RWPE1 (cell line): ENCODE measurements around the gene LRSAM1.
A peak's percentile ranks its signal among the peaks of the same experiment; 100 is the strongest.

Source experiments
- CTCF ChIA-PET: fragments of 350-600 bp; sonication (Branson Sonifier 250); formaldehyde crosslinking; extraction: SDS; loops from one replicate; lab custom pipeline; 2021; lab: Yijun Ruan, JAX
- POLR2A ChIA-PET: fragments of 400-600 bp; formaldehyde crosslinking; extraction: SDS; loops from one replicate; lab custom pipeline; 2020; ENCODE audit warnings: antibody characterized with exemption; ENCODE audit not compliant: low non-redundant PET; lab: Yijun Ruan, JAX
- DNase-seq: peaks from one replicate; pipeline ENCODE4 v3.0.0; 2012; ENCODE audit warnings: low spot score
- H3K27ac ChIP-seq: fragments of 450-650 bp; 2 replicates; pipeline ENCODE4 v1.5.1; 2017
- TF ChIP-seq, protein P1 (sequence below): fragments of 450-650 bp; conservative IDR thresholded peaks from 2 replicates; pipeline ENCODE4 v1.5.1; 2017; ENCODE audit warnings: low read depth, mild to moderate bottlenecking

Gene LRSAM1

DNA sequence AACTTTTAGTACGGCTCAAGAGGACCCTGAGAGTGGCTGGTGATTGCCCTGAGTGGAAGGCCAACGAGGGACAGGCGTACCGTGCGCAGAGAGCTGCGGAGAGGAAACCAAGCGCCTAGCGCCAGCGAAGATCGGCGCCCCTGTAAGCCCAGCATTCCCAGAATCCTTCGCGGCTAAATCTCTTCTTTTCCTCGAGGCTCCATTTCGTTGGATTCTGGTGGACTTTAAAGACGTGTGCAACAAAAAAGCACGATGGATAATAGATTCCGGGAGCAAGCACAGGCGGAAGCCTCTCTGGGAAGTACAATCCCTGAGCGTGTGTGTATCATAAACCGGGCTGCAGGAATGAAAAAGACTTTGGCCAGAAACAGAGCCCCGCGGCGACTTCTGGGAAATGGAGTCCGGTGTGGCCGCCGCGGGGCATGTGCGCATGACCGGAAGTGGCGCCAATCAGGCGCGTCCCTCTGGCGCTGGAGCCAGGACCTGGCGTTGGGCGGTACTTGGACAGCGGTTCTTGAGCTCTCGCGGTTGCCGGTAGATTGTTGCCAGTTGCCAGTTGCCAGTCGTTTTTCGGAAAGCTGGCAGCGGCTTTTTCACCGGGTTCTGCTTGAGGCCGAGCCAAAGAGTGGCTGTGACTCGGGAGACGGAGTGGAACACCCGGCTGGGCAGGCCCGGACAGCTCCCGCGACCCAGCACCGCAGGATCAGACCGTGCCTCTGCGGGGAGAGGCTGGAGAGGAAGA is 27.2 kb upstream of the LRSAM1 start, which contains the start of gene ZNF79:
Gene ZNF79 (plus strand): TSS at position 449 of the 742 bp plus-strand sequence. CDS start 406 bp downstream, outside the sequence.
- POLR2A ChIA-PET: interaction anchor here (0.8 to 0.9 kb wide), 2 partner anchors 20 to 27 kb away, joined by 3 to 4 read pairs; no protein-coding TSS in a partner anchor
- H3K27ac ChIP-seq: peak within 1 kb of the TSS; percentile 96
- CTCF ChIA-PET: interaction anchor here (0.7 kb wide), 1 partner anchor 146 kb away, joined by 3 read pairs; no protein-coding TSS in a partner anchor
- peak; percentile 99 for DNase-seq
- TF ChIP-seq, protein P1, sequence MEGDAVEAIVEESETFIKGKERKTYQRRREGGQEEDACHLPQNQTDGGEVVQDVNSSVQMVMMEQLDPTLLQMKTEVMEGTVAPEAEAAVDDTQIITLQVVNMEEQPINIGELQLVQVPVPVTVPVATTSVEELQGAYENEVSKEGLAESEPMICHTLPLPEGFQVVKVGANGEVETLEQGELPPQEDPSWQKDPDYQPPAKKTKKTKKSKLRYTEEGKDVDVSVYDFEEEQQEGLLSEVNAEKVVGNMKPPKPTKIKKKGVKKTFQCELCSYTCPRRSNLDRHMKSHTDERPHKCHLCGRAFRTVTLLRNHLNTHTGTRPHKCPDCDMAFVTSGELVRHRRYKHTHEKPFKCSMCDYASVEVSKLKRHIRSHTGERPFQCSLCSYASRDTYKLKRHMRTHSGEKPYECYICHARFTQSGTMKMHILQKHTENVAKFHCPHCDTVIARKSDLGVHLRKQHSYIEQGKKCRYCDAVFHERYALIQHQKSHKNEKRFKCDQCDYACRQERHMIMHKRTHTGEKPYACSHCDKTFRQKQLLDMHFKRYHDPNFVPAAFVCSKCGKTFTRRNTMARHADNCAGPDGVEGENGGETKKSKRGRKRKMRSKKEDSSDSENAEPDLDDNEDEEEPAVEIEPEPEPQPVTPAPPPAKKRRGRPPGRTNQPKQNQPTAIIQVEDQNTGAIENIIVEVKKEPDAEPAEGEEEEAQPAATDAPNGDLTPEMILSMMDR: no peak

DNA sequence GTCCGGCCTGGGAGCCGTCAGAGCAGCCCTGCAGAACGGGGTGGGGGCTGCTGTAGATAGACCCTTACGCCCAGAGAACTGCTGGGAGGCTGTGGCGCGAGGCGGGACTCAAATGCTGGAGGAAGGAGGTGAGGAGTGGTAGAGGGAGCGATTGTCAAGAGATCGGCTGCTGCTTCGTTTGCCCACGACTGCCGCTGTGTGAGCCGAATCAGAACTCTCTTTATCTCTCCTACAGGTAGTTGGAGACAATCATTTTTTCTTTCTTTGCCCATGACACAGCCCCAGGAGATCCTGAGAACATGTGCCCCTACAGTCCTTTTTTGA is 26.7 kb upstream of the LRSAM1 start:
- DNase-seq: no peak
- TF ChIP-seq, protein P1: no peak
- peak overlapping the region; percentile 96 for H3K27ac ChIP-seq
- CTCF ChIA-PET: interaction anchor here (0.5 to 1.0 kb wide), 4 partner anchors 19 to 1219 kb away, joined by 3 to 6 read pairs (median 4); no protein-coding TSS in a partner anchor
- POLR2A ChIA-PET: interaction anchor here (0.9 kb wide), 1 partner anchor 19 kb away, joined by 4 read pairs; no protein-coding TSS in a partner anchor

DNA sequence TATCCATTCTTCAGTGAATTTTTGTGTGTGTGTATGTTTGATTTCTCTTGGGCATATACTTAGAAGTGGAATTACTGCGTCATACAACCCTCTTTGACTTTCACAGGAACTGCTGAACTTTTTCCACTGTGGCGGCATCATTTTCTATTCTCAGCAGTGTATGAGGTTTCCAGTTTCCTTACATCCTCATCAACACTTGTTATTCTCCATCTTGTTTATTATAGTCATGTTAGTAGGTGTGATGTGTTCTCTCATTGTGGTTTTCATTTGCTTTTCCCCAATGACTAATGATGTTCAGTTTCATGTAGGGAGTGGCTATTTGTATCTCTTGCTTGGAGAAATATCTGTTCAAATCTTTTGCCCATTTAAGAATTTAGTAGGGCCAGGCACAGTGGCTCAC is 24.6 kb upstream of the LRSAM1 start:
- ChIA-PET POLR2A (interaction anchor here (0.6 to 0.7 kb wide), 2 partner anchors 108 to 203 kb away, joined by 4 read pairs; no protein-coding TSS in a partner anchor), CTCF (interaction anchor here (0.7 kb wide), 1 partner anchor 16 kb away, joined by 5 read pairs; no protein-coding TSS in a partner anchor)
- TF ChIP-seq, protein P1: no peak
- no peak for DNase-seq
- no peak overlapping the region for H3K27ac ChIP-seq

DNA sequence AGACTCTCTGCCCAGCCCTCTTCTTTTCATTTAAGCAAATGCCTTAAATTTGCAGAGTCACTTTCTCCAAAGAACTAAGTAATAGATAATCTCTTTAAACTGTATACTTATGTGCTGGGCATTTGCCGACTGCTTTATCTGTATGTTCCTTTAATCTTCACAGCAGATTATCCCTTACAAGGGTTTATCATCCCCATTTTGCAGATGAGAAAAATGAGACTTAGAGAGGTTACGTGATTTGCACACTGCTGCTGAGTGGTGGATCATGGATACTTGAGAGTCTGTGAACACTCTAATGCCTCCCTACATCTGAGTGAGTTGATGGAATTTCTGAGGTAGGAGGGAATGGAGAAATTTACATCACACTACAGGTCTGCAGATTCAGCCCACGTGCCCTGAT is 23.0 kb upstream of the LRSAM1 start:
- POLR2A ChIA-PET: no interaction called here
- DNase-seq: no peak
- TF ChIP-seq, protein P1: no peak
- H3K27ac ChIP-seq: no peak overlapping the region
- CTCF ChIA-PET: no interaction called here

DNA sequence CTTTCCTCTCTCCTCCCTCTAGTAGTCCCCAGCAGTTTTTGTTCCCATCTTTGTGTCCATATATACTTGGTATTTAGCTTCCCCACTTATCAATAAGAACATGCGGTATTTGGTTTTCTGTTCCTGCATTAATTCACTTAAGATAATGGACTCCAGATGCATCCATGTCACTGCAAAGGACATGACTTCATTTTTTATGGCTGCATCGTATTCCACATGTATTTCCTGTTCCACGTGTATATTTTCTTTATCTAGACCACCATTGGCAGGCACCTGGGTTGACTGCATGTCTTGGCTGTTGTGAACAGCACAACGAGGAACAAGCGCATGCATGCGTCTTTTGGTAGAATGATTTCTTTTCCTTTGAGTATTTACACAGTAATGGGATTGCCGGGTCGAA is 20.9 kb upstream of the LRSAM1 start:
- no peak for DNase-seq
- CTCF ChIA-PET: no interaction called here
- POLR2A ChIA-PET: no interaction called here

More for the DNA sequence above, 20.9 kb upstream of the LRSAM1 start:
- TF ChIP-seq, protein P1: no peak
- no peak overlapping the region for H3K27ac ChIP-seq
